GM23338 (cell line): ENCODE measurements around the gene ABCA13. TPM values are rescaled to one million over a fixed set of nuclear protein-coding genes. Genes with fewer than 3 reads are reported as not detected.

ENCODE experiments used
- ATAC-seq: fragments of 200-7000 bp; cut with Tn5 transposase; 3 replicates; pipeline ENCODE4 v1.9.1; 2020
- DNase-seq: peaks from one replicate; pipeline ENCODE4 v3.0.0-alpha.2; 2015; ENCODE audit warnings: low spot score
- H2AFZ ChIP-seq: fragments of 200-600 bp; sonication (generic); 2 replicates; pipeline ENCODE4 v1.8.0; 2016; ENCODE audit warnings: antibody characterized with exemption, mild to moderate bottlenecking, moderate library complexity
- H3F3A ChIP-seq: fragments of 200-600 bp; sonication (generic); replicated peaks from 2 replicates; pipeline ENCODE4 v1.8.0; 2017; ENCODE audit warnings: antibody characterized with exemption, mixed run types, low read depth
- H3K27ac ChIP-seq: fragments of 200-600 bp; sonication (generic); 2 replicates; pipeline ENCODE4 v1.6.1; 2016; ENCODE audit warnings: low read depth
- H3K27me3 ChIP-seq: fragments of 200-600 bp; sonication (generic); 2 replicates; pipeline ENCODE4 v1.8.0; 2016; ENCODE audit warnings: mild to moderate bottlenecking, mixed run types, moderate library complexity; ENCODE audit not compliant: insufficient read depth
- H3K36me3 ChIP-seq: fragments of 200-600 bp; sonication (generic); 2 replicates; pipeline ENCODE4 v1.8.0; 2016; ENCODE audit warnings: mild to moderate bottlenecking; ENCODE audit not compliant: insufficient read depth
- H3K4me1 ChIP-seq: fragments of 200-600 bp; sonication (generic); 2 replicates; pipeline ENCODE4 v1.8.0; 2016; ENCODE audit warnings: mild to moderate bottlenecking, moderate library complexity; ENCODE audit not compliant: insufficient read depth
- H3K4me2 ChIP-seq: fragments of 200-600 bp; sonication (generic); 2 replicates; pipeline ENCODE4 v1.7.1; 2017; ENCODE audit warnings: mixed run types
- H3K4me3 ChIP-seq: fragments of 200-600 bp; sonication (generic); 2 replicates; pipeline ENCODE4 v1.6.1; 2016; ENCODE audit warnings: mixed run types
- H3K79me2 ChIP-seq: fragments of 200-600 bp; sonication (generic); replicated peaks from 2 replicates; pipeline ENCODE4 v1.8.0; 2017; ENCODE audit warnings: mild to moderate bottlenecking; ENCODE audit not compliant: insufficient read depth
- H3K9me2 ChIP-seq: fragments of 200-600 bp; sonication (generic); 2 replicates; pipeline ENCODE4 v1.8.0; 2017; ENCODE audit not compliant: insufficient read depth
- H4K20me1 ChIP-seq: fragments of 200-600 bp; sonication (generic); replicated peaks from 2 replicates; pipeline ENCODE4 v1.8.0; 2017; ENCODE audit warnings: mild to moderate bottlenecking; ENCODE audit not compliant: insufficient read depth
- H3K27ac Mint-ChIP-seq: 2 replicates; pipeline ENCODE4 v1.8.0; 2020; ENCODE audit warnings: inconsistent platforms, mild to moderate bottlenecking, moderate library complexity, mixed read lengths
- H3K27me3 Mint-ChIP-seq: 3 replicates; pipeline ENCODE4 v1.8.0; 2022; ENCODE audit warnings: low read depth, mild to moderate bottlenecking, moderate library complexity, mixed read lengths, inconsistent platforms; ENCODE audit not compliant: insufficient read depth, poor library complexity
- H3K36me3 Mint-ChIP-seq: 3 replicates; pipeline ENCODE4 v1.8.0; 2021; ENCODE audit warnings: low read depth, mild to moderate bottlenecking, inconsistent platforms, moderate library complexity, mixed read lengths
- H3K4me1 Mint-ChIP-seq: 3 replicates; pipeline ENCODE4 v1.8.0; 2020; ENCODE audit warnings: mild to moderate bottlenecking, inconsistent platforms, mixed read lengths
- H3K4me3 Mint-ChIP-seq: 3 replicates; pipeline ENCODE4 v1.8.0; 2021; ENCODE audit warnings: moderate library complexity, mild to moderate bottlenecking, inconsistent platforms, mixed read lengths
- H3K9me3 Mint-ChIP-seq: 3 replicates; pipeline ENCODE4 v1.8.0; 2020; ENCODE audit warnings: moderate library complexity, mild to moderate bottlenecking, inconsistent platforms, mixed read lengths
- CREB1 ChIP-seq: fragments of 250-450 bp; sonication (Bioruptor Pico); IDR thresholded peaks from 2 replicates; pipeline ENCODE4 v1.5.0; 2020; ENCODE audit warnings: low read depth, mild to moderate bottlenecking, moderate library complexity
- ETS1 ChIP-seq: IDR thresholded peaks from 2 replicates; pipeline ENCODE4 v1.6.1; 2016; ENCODE audit warnings: antibody characterized with exemption
- EZH2phosphoT487 ChIP-seq: fragments of 200-600 bp; sonication (generic); IDR thresholded peaks from one replicate; pipeline ENCODE4 v1.8.1; 2018; ENCODE audit warnings: antibody characterized with exemption; ENCODE audit not compliant: unreplicated experiment
- NANOG ChIP-seq: IDR thresholded peaks from 2 replicates; pipeline ENCODE4 v1.6.1; 2016; ENCODE audit warnings: antibody characterized with exemption, borderline replicate concordance
- POLR2AphosphoS5 ChIP-seq: IDR thresholded peaks from 2 replicates; pipeline ENCODE4 v1.6.1; 2016; ENCODE audit warnings: antibody characterized with exemption, low read depth
- REST ChIP-seq: IDR thresholded peaks from one replicate; pipeline ENCODE4 v1.6.1; 2018; ENCODE audit warnings: antibody characterized with exemption; ENCODE audit not compliant: unreplicated experiment
- STAT1 ChIP-seq: IDR thresholded peaks from one replicate; pipeline ENCODE4 v1.6.1; 2016; ENCODE audit warnings: antibody characterized with exemption; ENCODE audit not compliant: unreplicated experiment
- ZNF114 ChIP-seq: fragments of 250-450 bp; sonication (Bioruptor Pico); IDR thresholded peaks from 2 replicates; pipeline ENCODE4 v1.5.0; 2020; ENCODE audit warnings: mild to moderate bottlenecking, moderate library complexity
- ZNF331 ChIP-seq: fragments of 250-450 bp; sonication (Bioruptor Pico); IDR thresholded peaks from 2 replicates; pipeline ENCODE4 v1.5.0; 2020; ENCODE audit warnings: low read depth, mild to moderate bottlenecking, moderate library complexity
- ZNF462 ChIP-seq: fragments of 250-450 bp; sonication (Bioruptor Pico); IDR thresholded peaks from 2 replicates; pipeline ENCODE4 v1.5.0; 2020; ENCODE audit warnings: mild to moderate bottlenecking, moderate library complexity
- polyA plus RNA-seq: library from polyadenylated mRNA; unstranded; fragments of >200 nt; fragmentation: Nextera tagmentation; extraction: Ambion mirVana; gene quantifications from 2 replicates; pipeline ENCODE4 v1.2.1, GENCODE V29; 2016
- total RNA-seq: library from RNA; depleted of rRNA; stranded (reverse); fragments of >200 nt; shearing (Covaris generic); gene quantifications from 2 replicates; pipeline ENCODE4 v1.2.3, GENCODE V29; 2014

ABCA13 gene
- total and polyA plus RNA-seq, 2 experiments from 2014 or later, result 0.21 TPM; not detected in 1

GRCh38 chr7:48426331-48426965 is 255.2 kb downstream of the ABCA13 start:
- H3K27ac Mint-ChIP-seq, result no peak overlapping the region
- H3K4me3 Mint-ChIP-seq, result no peak overlapping the region
- peaks cover 2% of the 10 kb centered on the region for H3K27me3 Mint-ChIP-seq
- no peak overlapping the region for H2AFZ ChIP-seq
- no peak overlapping the region for H3K4me2 ChIP-seq
- no peaks in the 10 kb centered on the region for H3K9me3 Mint-ChIP-seq
- H3K36me3 ChIP-seq, result no peaks in the 10 kb centered on the region
- H3K4me3 ChIP-seq, result no peak overlapping the region
- no peaks in the 10 kb centered on the region; the same call in 1 of the 2 replicates for H3K9me2 ChIP-seq
- DNase-seq, result no peak
- no peaks in the 10 kb centered on the region; the same call in 2 of the 3 replicates for H3K36me3 Mint-ChIP-seq
- no peaks in the 10 kb centered on the region for H4K20me1 ChIP-seq
- H3K4me1 ChIP-seq, result no peaks in the 10 kb centered on the region
- H3K27ac ChIP-seq, result no peak overlapping the region
- TF ChIP-seq ZNF114 (CRISPR knock-in tag) (no peak), STAT1 (no peak), ZNF331 (CRISPR knock-in tag) (no peak), NANOG (no peak), EZH2phosphoT487 (no peak)
- no peaks in the 10 kb centered on the region for H3K27me3 ChIP-seq
- no peak for ATAC-seq
- H3K4me1 Mint-ChIP-seq, result peaks cover 8% of the 10 kb centered on the region; the same call in 2 of the 3 replicates
- H3F3A ChIP-seq, result no peaks in the 10 kb centered on the region
- no peaks in the 10 kb centered on the region for H3K79me2 ChIP-seq

- Histone ChIP-seq H3K27me3 (no peaks in the 10 kb centered on the region), H4K20me1 (no peaks in the 10 kb centered on the region), H3K79me2 (no peaks in the 10 kb centered on the region), H3K36me3 (no peaks in the 10 kb centered on the region), H3K9me2 (no peaks in the 10 kb centered on the region; the same call in 1 of the 2 replicates), H3F3A (no peaks in the 10 kb centered on the region), H3K4me2 (no peak overlapping the region), H3K27ac (no peak overlapping the region), H3K4me1 (no peaks in the 10 kb centered on the region), H3K4me3 (no peak overlapping the region), H2AFZ (no peak overlapping the region)
- DNase-seq, result no peak
- no peaks in the 10 kb centered on the region; the same call in 2 of the 3 replicates for H3K36me3 Mint-ChIP-seq
- peaks cover 2% of the 10 kb centered on the region for H3K27me3 Mint-ChIP-seq
- no peak overlapping the region for H3K27ac Mint-ChIP-seq
- no peak overlapping the region for H3K4me3 Mint-ChIP-seq
- no peaks in the 10 kb centered on the region for H3K9me3 Mint-ChIP-seq
- no peak for ATAC-seq
- peaks cover 5% of the 10 kb centered on the region; the same call in 2 of the 3 replicates for H3K4me1 Mint-ChIP-seq
- TF ChIP-seq ZNF114 (CRISPR knock-in tag) (no peak), ETS1 (no peak), REST (no peak), ZNF462 (CRISPR knock-in tag) (no peak), POLR2AphosphoS5 (no peak), CREB1 (CRISPR knock-in tag) (no peak), NANOG (no peak), EZH2phosphoT487 (no peak)
These were observed 255.8 kb downstream of the ABCA13 start for GRCh38 chr7:48426966-48427555.
